ENCODE results near the gene ERICH3.

ERICH3 gene

DNA sequence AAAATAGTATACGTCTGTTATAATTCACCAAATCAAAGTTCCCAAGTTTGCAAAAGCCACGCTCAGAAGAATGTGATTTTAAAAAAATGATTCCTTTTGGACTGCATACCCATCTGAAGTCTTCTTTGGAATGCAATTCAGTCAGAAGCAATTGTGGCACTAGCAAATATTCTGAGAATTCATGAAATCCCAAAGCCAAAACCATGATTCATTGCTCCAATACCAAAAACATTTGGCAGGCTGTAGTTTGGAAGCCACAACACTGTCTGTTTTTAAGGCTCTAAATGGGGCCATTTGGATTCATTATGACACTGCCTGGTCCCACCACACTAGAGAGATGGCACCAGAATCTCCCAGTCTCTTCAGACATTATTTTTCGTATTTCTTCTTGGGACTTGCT lies 139.4 kb downstream of the ERICH3 start:
- TF ChIP-seq, protein P1, sequence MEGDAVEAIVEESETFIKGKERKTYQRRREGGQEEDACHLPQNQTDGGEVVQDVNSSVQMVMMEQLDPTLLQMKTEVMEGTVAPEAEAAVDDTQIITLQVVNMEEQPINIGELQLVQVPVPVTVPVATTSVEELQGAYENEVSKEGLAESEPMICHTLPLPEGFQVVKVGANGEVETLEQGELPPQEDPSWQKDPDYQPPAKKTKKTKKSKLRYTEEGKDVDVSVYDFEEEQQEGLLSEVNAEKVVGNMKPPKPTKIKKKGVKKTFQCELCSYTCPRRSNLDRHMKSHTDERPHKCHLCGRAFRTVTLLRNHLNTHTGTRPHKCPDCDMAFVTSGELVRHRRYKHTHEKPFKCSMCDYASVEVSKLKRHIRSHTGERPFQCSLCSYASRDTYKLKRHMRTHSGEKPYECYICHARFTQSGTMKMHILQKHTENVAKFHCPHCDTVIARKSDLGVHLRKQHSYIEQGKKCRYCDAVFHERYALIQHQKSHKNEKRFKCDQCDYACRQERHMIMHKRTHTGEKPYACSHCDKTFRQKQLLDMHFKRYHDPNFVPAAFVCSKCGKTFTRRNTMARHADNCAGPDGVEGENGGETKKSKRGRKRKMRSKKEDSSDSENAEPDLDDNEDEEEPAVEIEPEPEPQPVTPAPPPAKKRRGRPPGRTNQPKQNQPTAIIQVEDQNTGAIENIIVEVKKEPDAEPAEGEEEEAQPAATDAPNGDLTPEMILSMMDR (conservative IDR thresholded peaks at IDR 0.05; ENCODE audit: low read length) = no peak
- TF ChIP-seq EZH2phosphoT487 (IDR thresholded peaks at IDR 0.05; ENCODE audit: borderline replicate concordance) = no peak
- H3F3A ChIP-seq (ENCODE audit: low read depth) = no peaks in the 10 kb centered on the region
- no peak overlapping the region for H2AFZ ChIP-seq (ENCODE audit: low read length)
- no peaks in the 10 kb centered on the region for H3K27me3 ChIP-seq (ENCODE audit: insufficient read depth, low read length, poor library complexity, severe bottlenecking)
- no peaks in the 10 kb centered on the region for H3K9me3 ChIP-seq (ENCODE audit: insufficient read depth, low read depth, low read length)
- no peak overlapping the region for H3K4me3 ChIP-seq (ENCODE audit: low read length, poor library complexity, severe bottlenecking)
- H3K4me1 ChIP-seq (ENCODE audit: insufficient read depth, low read length, poor library complexity, severe bottlenecking) = no peaks in the 10 kb centered on the region
- H3K9me2 ChIP-seq (replicated peaks; ENCODE audit: low read depth, low read length) = no peaks in the 10 kb centered on the region
- no peak overlapping the region for H3K4me2 ChIP-seq (ENCODE audit: low read depth, low read length, poor library complexity, severe bottlenecking)
- no peaks in the 10 kb centered on the region for H3K79me2 ChIP-seq (ENCODE audit: insufficient read depth, low read length)
- no peaks in the 10 kb centered on the region for H3K36me3 ChIP-seq (ENCODE audit: insufficient read depth, low read length)
- no peaks in the 10 kb centered on the region for H4K20me1 ChIP-seq (ENCODE audit: insufficient read depth, low read length, poor library complexity, severe bottlenecking)
- H3K9ac ChIP-seq (ENCODE audit: low read depth, low read length, poor library complexity, severe bottlenecking) = no peak overlapping the region

GRCh38 chr1:74531796-74532195 lies 141.8 kb downstream of the ERICH3 start:
- H3K36me3 ChIP-seq (ENCODE audit: insufficient read depth, low read length) = no peaks in the 10 kb centered on the region
- no peak overlapping the region for H3K9ac ChIP-seq (ENCODE audit: low read depth, low read length, poor library complexity, severe bottlenecking)
- H3K4me1 ChIP-seq (ENCODE audit: insufficient read depth, low read length, poor library complexity, severe bottlenecking) = no peaks in the 10 kb centered on the region
- H3K9me2 ChIP-seq (replicated peaks; ENCODE audit: low read depth, low read length) = no peaks in the 10 kb centered on the region
- no peaks in the 10 kb centered on the region for H3F3A ChIP-seq (ENCODE audit: low read depth)
- TF ChIP-seq, protein P1 (conservative IDR thresholded peaks at IDR 0.05; ENCODE audit: low read length) = no peak
- TF ChIP-seq EZH2phosphoT487 (IDR thresholded peaks at IDR 0.05; ENCODE audit: borderline replicate concordance) = no peak
- H3K4me2 ChIP-seq (ENCODE audit: low read depth, low read length, poor library complexity, severe bottlenecking) = no peak overlapping the region
- H3K27me3 ChIP-seq (ENCODE audit: insufficient read depth, low read length, poor library complexity, severe bottlenecking) = no peaks in the 10 kb centered on the region
- no peaks in the 10 kb centered on the region for H3K9me3 ChIP-seq (ENCODE audit: insufficient read depth, low read depth, low read length)
- no peak overlapping the region for H2AFZ ChIP-seq (ENCODE audit: low read length)
- no peaks in the 10 kb centered on the region for H3K79me2 ChIP-seq (ENCODE audit: insufficient read depth, low read length)
- H4K20me1 ChIP-seq (ENCODE audit: insufficient read depth, low read length, poor library complexity, severe bottlenecking) = no peaks in the 10 kb centered on the region
- H3K4me3 ChIP-seq (ENCODE audit: low read length, poor library complexity, severe bottlenecking) = no peak overlapping the region

- Histone ChIP-seq H3K9me3 (ENCODE audit: insufficient read depth, low read depth, low read length) (no peaks in the 10 kb centered on the region), H4K20me1 (ENCODE audit: insufficient read depth, low read length, poor library complexity, severe bottlenecking) (no peaks in the 10 kb centered on the region), H3K9me2 (replicated peaks; ENCODE audit: low read depth, low read length) (no peaks in the 10 kb centered on the region), H3K27me3 (ENCODE audit: insufficient read depth, low read length, poor library complexity, severe bottlenecking) (no peaks in the 10 kb centered on the region), H3K36me3 (ENCODE audit: insufficient read depth, low read length) (no peaks in the 10 kb centered on the region), H3K4me1 (ENCODE audit: insufficient read depth, low read length, poor library complexity, severe bottlenecking) (no peaks in the 10 kb centered on the region), H3K9ac (ENCODE audit: low read depth, low read length, poor library complexity, severe bottlenecking) (no peak overlapping the region), H3K79me2 (ENCODE audit: insufficient read depth, low read length) (no peaks in the 10 kb centered on the region), H3K4me2 (ENCODE audit: low read depth, low read length, poor library complexity, severe bottlenecking) (no peak overlapping the region), H3F3A (ENCODE audit: low read depth) (no peaks in the 10 kb centered on the region), H3K4me3 (ENCODE audit: low read length, poor library complexity, severe bottlenecking) (no peak overlapping the region), H2AFZ (ENCODE audit: low read length) (no peak overlapping the region)
- no peak for TF ChIP-seq EZH2phosphoT487 (IDR thresholded peaks at IDR 0.05; ENCODE audit: borderline replicate concordance)
Observed at GRCh38 chr1:74530892-74531291, 142.7 kb downstream of the ERICH3 start.

GRCh38 chr1:74528123-74528522 lies 145.5 kb downstream of the ERICH3 start:
- Histone ChIP-seq H3K9ac (ENCODE audit: low read depth, low read length, poor library complexity, severe bottlenecking) (no peak overlapping the region), H3K79me2 (ENCODE audit: insufficient read depth, low read length) (no peaks in the 10 kb centered on the region)
- TF ChIP-seq, protein P1 (conservative IDR thresholded peaks at IDR 0.05; ENCODE audit: low read length) = no peak
- no peak for TF ChIP-seq EZH2phosphoT487 (IDR thresholded peaks at IDR 0.05; ENCODE audit: borderline replicate concordance)

More at GRCh38 chr1:74528123-74528522, 145.5 kb downstream of the ERICH3 start:
- H2AFZ ChIP-seq (ENCODE audit: low read length) = no peak overlapping the region
- H3K36me3 ChIP-seq (ENCODE audit: insufficient read depth, low read length) = no peaks in the 10 kb centered on the region
- H4K20me1 ChIP-seq (ENCODE audit: insufficient read depth, low read length, poor library complexity, severe bottlenecking) = no peaks in the 10 kb centered on the region
- H3F3A ChIP-seq (ENCODE audit: low read depth) = no peaks in the 10 kb centered on the region
- H3K27me3 ChIP-seq (ENCODE audit: insufficient read depth, low read length, poor library complexity, severe bottlenecking) = no peaks in the 10 kb centered on the region
- no peak overlapping the region for H3K4me3 ChIP-seq (ENCODE audit: low read length, poor library complexity, severe bottlenecking)
- H3K9me3 ChIP-seq (ENCODE audit: insufficient read depth, low read depth, low read length) = no peaks in the 10 kb centered on the region
- H3K4me1 ChIP-seq (ENCODE audit: insufficient read depth, low read length, poor library complexity, severe bottlenecking) = no peaks in the 10 kb centered on the region
- H3K4me2 ChIP-seq (ENCODE audit: low read depth, low read length, poor library complexity, severe bottlenecking) = no peak overlapping the region
- no peaks in the 10 kb centered on the region for H3K9me2 ChIP-seq (replicated peaks; ENCODE audit: low read depth, low read length)

Measured in Loucy (cell line).